CD14-positive monocyte (primary cell): Measurements from ENCODE around the gene MSRB3. TPM values are rescaled to one million over a fixed set of nuclear protein-coding genes. Genes with fewer than 3 reads are reported as not detected.

Experiments
- DNase-seq, 3 donors: peaks; one replicate each; pipeline ENCODE4 v3.0.0-alpha.2; 2011 to 2022
- H2AFZ ChIP-seq: 2 replicates; pipeline ENCODE4 v1.6.0; 2012; ENCODE audit warnings: mild to moderate bottlenecking, low read depth, low read length, inconsistent platforms; ENCODE audit not compliant: insufficient read depth, poor library complexity, severe bottlenecking
- H3K27ac ChIP-seq, 2 donors: 1 replicate in 1 of 2; 2 replicates in 1 of 2; pipeline ENCODE4 v1.5.1; 2012 to 2013; ENCODE audit warnings: low read length in 2 of 2, control low read depth in 1 of 2, inconsistent platforms in 1 of 2, low read depth in 1 of 2, mild to moderate bottlenecking in 1 of 2
- H3K27me3 ChIP-seq, 2 donors: one replicate each; pipeline versions ENCODE4 v1.6.0 to v1.6.1; 2011 to 2013; ENCODE audit warnings: low read length in 2 of 2; ENCODE audit not compliant: control insufficient read depth in 2 of 2, insufficient read depth in 2 of 2
- H3K36me3 ChIP-seq, 2 donors: replicated peaks in 1 of 2; 1 replicate in 1 of 2; 2 replicates in 1 of 2; pipeline versions ENCODE4 v1.5.1 to v1.6.1; 2012 to 2013; ENCODE audit warnings: low read length in 2 of 2, control low read depth in 1 of 2, inconsistent platforms in 1 of 2, mild to moderate bottlenecking in 1 of 2; ENCODE audit not compliant: insufficient read depth in 2 of 2, control insufficient read depth in 1 of 2
- H3K4me1 ChIP-seq, 2 donors: 1 replicate in 1 of 2; 2 replicates in 1 of 2; pipeline versions ENCODE4 v1.5.1 to v1.6.1; 2012 to 2013; ENCODE audit warnings: low read length in 2 of 2, control low read depth in 1 of 2, inconsistent platforms in 1 of 2, mild to moderate bottlenecking in 1 of 2, moderate library complexity in 1 of 2; ENCODE audit not compliant: insufficient read depth in 2 of 2, control insufficient read depth in 1 of 2
- H3K4me2 ChIP-seq: replicated peaks from 2 replicates; pipeline ENCODE3; 2012; ENCODE audit warnings: low read length, moderate library complexity, mild to moderate bottlenecking; ENCODE audit not compliant: poor library complexity, severe bottlenecking; ENCODE audit errors: extremely low read depth
- H3K4me3 ChIP-seq, 3 experiments: fragments of 200-600 bp in 1 of 3; sonication (generic) in 1 of 3; replicated peaks in 1 of 3; 1 replicate in 2 of 3; 2 replicates in 1 of 3; pipeline ENCODE4 v1.5.1; 2011 to 2013; ENCODE audit warnings: low read length in 3 of 3, mild to moderate bottlenecking in 3 of 3, control low read depth in 2 of 3, low read depth in 2 of 3, inconsistent platforms in 1 of 3, moderate library complexity in 1 of 3
- H3K79me2 ChIP-seq: 2 replicates; pipeline ENCODE4 v1.6.0; 2012; ENCODE audit warnings: mild to moderate bottlenecking, control low read depth, inconsistent platforms, low read length, moderate library complexity; ENCODE audit not compliant: insufficient read depth
- H3K9ac ChIP-seq: 2 replicates; pipeline ENCODE4 v1.6.0; 2017; ENCODE audit warnings: low read length, mild to moderate bottlenecking; ENCODE audit not compliant: insufficient read depth, poor library complexity, severe bottlenecking
- H3K9me3 ChIP-seq, 2 donors: replicated peaks in 1 of 2; 1 replicate in 1 of 2; 2 replicates in 1 of 2; pipeline versions ENCODE4 v1.5.1 to v1.6.1; 2012 to 2013; ENCODE audit warnings: low read length in 2 of 2, control low read depth in 1 of 2; ENCODE audit not compliant: control insufficient read depth in 1 of 2, insufficient read depth in 1 of 2
- H4K20me1 ChIP-seq: 2 replicates; pipeline ENCODE4 v1.6.0; 2012; ENCODE audit warnings: mild to moderate bottlenecking, low read length, control low read depth, moderate library complexity; ENCODE audit not compliant: insufficient read depth
- H3K27ac Mint-ChIP-seq, 7 donors: one replicate each; pipeline ENCODE4 v1.8.0; 2020; ENCODE audit warnings: mild to moderate bottlenecking in 7 of 7, mixed read lengths in 7 of 7, moderate library complexity in 6 of 7, inconsistent platforms in 2 of 7
- H3K27me3 Mint-ChIP-seq, 3 donors: one replicate each; pipeline ENCODE4 v1.8.0; 2021 to 2022; ENCODE audit warnings: low read depth in 3 of 3, mild to moderate bottlenecking in 3 of 3, mixed read lengths in 3 of 3, moderate library complexity in 3 of 3, inconsistent platforms in 1 of 3
- H3K36me3 Mint-ChIP-seq, 2 donors: one replicate each; pipeline ENCODE4 v1.8.0; 2020; ENCODE audit warnings: mixed read lengths in 2 of 2, inconsistent platforms in 1 of 2, mild to moderate bottlenecking in 1 of 2
- H3K4me1 Mint-ChIP-seq: one replicate; pipeline ENCODE4 v1.8.0; 2020; ENCODE audit warnings: mild to moderate bottlenecking, mixed read lengths
- H3K4me3 Mint-ChIP-seq, 2 donors: one replicate each; pipeline ENCODE4 v1.8.0; 2020; ENCODE audit warnings: mild to moderate bottlenecking in 2 of 2, mixed read lengths in 2 of 2, moderate library complexity in 1 of 2
- H3K9me3 Mint-ChIP-seq, 7 donors: one replicate each; pipeline ENCODE4 v1.8.0; 2020 to 2022; ENCODE audit warnings: mixed read lengths in 7 of 7, mild to moderate bottlenecking in 6 of 7, moderate library complexity in 6 of 7, inconsistent platforms in 2 of 7
- CTCF ChIP-seq: fragments of 200-600 bp; IDR thresholded peaks from one replicate; pipeline ENCODE4 v1.8.0; 2022; ENCODE audit warnings: antibody characterized with exemption, mild to moderate bottlenecking
- WGBS: methylation state at CpG from one replicate; pipeline ENCODE4 v1.1.5; 2013; ENCODE audit warnings: missing lambda C conversion rate; ENCODE audit not compliant: insufficient coverage; 5-methylcytosine and 5-hydroxymethylcytosine counted together
- intact Hi-C, 2 donors: fragments of 100-400 bp; cut with micrococcal nuclease; formaldehyde crosslinking; loops; one replicate each; pipeline versions ENCODE4 v1.15.0 to v1.15.1; 2023
- polyA plus RNA-seq, 3 donors: library from polyadenylated mRNA; depleted of rRNA in 1 of 3; unstranded in 2 of 3; stranded (reverse) in 1 of 3; fragments of 300-500 nt in 2 of 3; fragments of >200 nt in 1 of 3; fragmentation: Illumina TruSeq in 2 of 3; gene quantifications; 1 replicate in 2 of 3; 2 replicates in 1 of 3; pipeline ENCODE4 v1.2.3, GENCODE V29; 2012 to 2021

Gene MSRB3
- polyA plus RNA-seq, 3 donors: 0.25 to 1.1 (median 1.0) TPM

DNA sequence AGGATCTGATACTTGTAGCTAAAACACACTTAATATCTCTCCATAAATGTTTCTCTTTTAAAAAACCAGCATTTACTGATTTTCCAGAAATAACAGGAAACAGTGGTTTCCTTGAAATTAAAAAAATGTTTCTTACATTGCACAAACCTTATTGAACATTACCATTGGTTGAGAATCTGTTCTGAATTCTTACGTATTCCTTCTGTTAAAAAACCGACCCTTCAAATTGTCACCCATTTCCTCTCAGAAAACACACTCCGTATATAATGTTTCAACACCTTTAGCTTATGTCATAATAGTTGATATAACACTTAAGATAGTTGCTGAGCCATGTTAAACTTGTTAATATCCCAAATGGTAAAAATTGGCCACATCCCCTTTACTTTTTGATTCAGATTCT, 51.2 kb downstream of the MSRB3 start:
- Histone ChIP-seq H2AFZ (no peak overlapping the region), H3K4me1 (no peaks in the 10 kb centered on the region), H3K4me2 (no peak overlapping the region), H3K79me2 (no peaks in the 10 kb centered on the region), H3K4me3 (no peak overlapping the region), H3K27me3 (no peaks in the 10 kb centered on the region), H3K9ac (no peak overlapping the region), H3K36me3 (no peaks in the 10 kb centered on the region), H3K9me3 (no peaks in the 10 kb centered on the region), H3K27ac (no peak overlapping the region), H4K20me1 (no peaks in the 10 kb centered on the region)
- intact Hi-C loops: no loop called here
- no peak for TF ChIP-seq CTCF
- Mint-ChIP-seq H3K9me3 (no peaks in the 10 kb centered on the region), H3K27me3 (no peaks in the 10 kb centered on the region), H3K36me3 (peaks cover 0 to 3% of the 10 kb centered on the region in 2 donors), H3K4me1 (peaks cover 3% of the 10 kb centered on the region), H3K27ac (no peak overlapping the region), H3K4me3 (no peak overlapping the region)
- no peak for DNase-seq
- no CpG with 5 or more reads among the region's 3 CpGs for WGBS

DNA sequence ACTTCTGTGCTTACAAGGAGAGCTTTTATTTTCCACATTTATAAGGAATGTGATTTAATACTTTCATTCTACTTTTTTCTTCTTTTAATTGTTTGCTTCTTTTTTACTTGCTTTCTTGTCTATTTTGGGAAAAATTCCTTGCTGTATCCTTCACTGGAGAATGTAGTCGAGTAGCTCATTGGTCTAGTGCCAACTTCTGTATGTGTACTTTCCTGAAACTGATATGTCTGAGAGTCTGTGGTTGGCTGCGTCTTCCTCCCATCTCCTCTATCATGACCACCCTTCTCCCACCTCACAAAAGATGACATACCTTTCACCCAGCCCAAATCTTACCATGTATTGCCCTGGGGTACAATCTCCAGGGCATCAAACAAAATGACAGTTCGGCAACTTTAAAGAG, 51.8 kb downstream of the MSRB3 start:
- Histone ChIP-seq H4K20me1 (no peaks in the 10 kb centered on the region), H3K27me3 (no peaks in the 10 kb centered on the region), H3K27ac (no peak overlapping the region), H3K36me3 (no peaks in the 10 kb centered on the region), H3K9me3 (no peaks in the 10 kb centered on the region), H3K79me2 (no peaks in the 10 kb centered on the region), H3K4me1 (no peaks in the 10 kb centered on the region), H2AFZ (no peak overlapping the region), H3K9ac (no peak overlapping the region), H3K4me3 (no peak overlapping the region), H3K4me2 (no peak overlapping the region)
- Mint-ChIP-seq H3K4me3 (no peak overlapping the region), H3K27ac (peak overlapping the region in 1 of 7 donors; percentile 2), H3K4me1 (peaks cover 3% of the 10 kb centered on the region), H3K27me3 (no peaks in the 10 kb centered on the region), H3K9me3 (no peaks in the 10 kb centered on the region), H3K36me3 (peaks cover 0 to 3% of the 10 kb centered on the region in 2 donors)
- intact Hi-C loops: no loop called here
- DNase-seq: no peak
- TF ChIP-seq CTCF: no peak
- WGBS: no CpG with 5 or more reads among the region's 3 CpGs
